Ishikawa (cell line): ENCODE measurements around the gene FKBP2.

Experiments used
- CEBPB ChIP-seq: IDR thresholded peaks from 2 replicates; pipeline ENCODE4 v1.6.1; 2012
- EGR1 ChIP-seq: IDR thresholded peaks from 2 replicates; pipeline ENCODE4 v1.6.1; 2012
- EP300 ChIP-seq: IDR thresholded peaks from 2 replicates; pipeline ENCODE4 v1.6.1; 2012; ENCODE audit warnings: borderline replicate concordance
- RAD21 ChIP-seq: IDR thresholded peaks from 2 replicates; pipeline ENCODE4 v1.6.1; 2012; ENCODE audit warnings: low read depth
- REST ChIP-seq: IDR thresholded peaks from 2 replicates; pipeline ENCODE4 v1.6.1; 2012; ENCODE audit warnings: low read depth, mild to moderate bottlenecking
- TCF12 ChIP-seq: IDR thresholded peaks from 2 replicates; pipeline ENCODE4 v1.6.1; 2012; ENCODE audit warnings: low read depth
- TEAD4 ChIP-seq: IDR thresholded peaks from 2 replicates; pipeline ENCODE4 v1.6.1; 2012
- TF ChIP-seq, protein P1 (sequence below): IDR thresholded peaks from 2 replicates; pipeline ENCODE4 v1.6.1; 2012

- TF ChIP-seq RAD21 (no peak), TCF12 (no peak), CEBPB (no peak), EGR1 (no peak), REST (no peak), TEAD4 (no peak), EP300 (no peak)
- TF ChIP-seq, protein P1, sequence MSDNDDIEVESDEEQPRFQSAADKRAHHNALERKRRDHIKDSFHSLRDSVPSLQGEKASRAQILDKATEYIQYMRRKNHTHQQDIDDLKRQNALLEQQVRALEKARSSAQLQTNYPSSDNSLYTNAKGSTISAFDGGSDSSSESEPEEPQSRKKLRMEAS: no peak
Measured at GRCh38 chr11:64260147-64260708, 19.3 kb downstream of the FKBP2 start.
